ENCODE results near the gene FUZ. TPM values are rescaled to one million over a fixed set of nuclear protein-coding genes. Genes with fewer than 3 reads are reported as not detected.

FUZ gene
- total and polyA plus RNA-seq, 4 donors: 3.8 to 12.5 (median 7.0) TPM

DNA sequence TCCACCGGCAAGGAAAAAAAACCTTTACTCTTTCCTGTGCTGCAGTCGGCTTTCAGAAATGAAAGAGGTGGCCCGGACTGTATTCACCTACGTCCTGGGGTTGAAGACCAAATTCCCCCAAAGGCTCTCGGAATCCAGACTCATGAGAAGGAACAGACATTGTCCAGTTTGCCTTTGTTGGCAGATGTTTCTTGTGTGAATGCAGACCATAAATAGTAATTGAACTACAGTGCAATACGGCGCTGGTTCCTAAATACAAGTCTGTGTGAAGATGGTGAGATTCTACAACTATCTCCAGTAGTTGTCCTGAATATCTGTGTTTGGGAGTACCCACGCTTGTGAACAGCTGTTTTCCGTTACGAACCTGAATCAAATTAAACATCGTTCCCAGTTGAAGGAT is 26.6 kb upstream of the FUZ start:
- Histone ChIP-seq H3K4me3 (ENCODE audit: low read depth in 1 of 3, low read length in 3 of 3) (no peak overlapping the region), H3K36me3 (ENCODE audit: control insufficient read depth in 4 of 4, insufficient read depth in 3 of 4, low read depth in 1 of 4, low read length in 3 of 4) (peaks cover 4 to 23% (median 13%) of the 10 kb centered on the region in 4 donors), H3K9ac (ENCODE audit: low read depth in 1 of 2, low read length in 2 of 2) (no peak overlapping the region), H3K4me1 (ENCODE audit: control insufficient read depth in 4 of 4, insufficient read depth in 4 of 4, low read length in 3 of 4) (no peaks in the 10 kb centered on the region), H3K9me3 (ENCODE audit: control insufficient read depth in 4 of 4, low read length in 3 of 4) (no peaks in the 10 kb centered on the region), H3K27ac (ENCODE audit: low read depth in 1 of 2, low read length in 2 of 2) (no peak overlapping the region), H3K27me3 (ENCODE audit: control insufficient read depth in 4 of 4, insufficient read depth in 4 of 4, low read length in 3 of 4) (no peaks in the 10 kb centered on the region)
- TF ChIP-seq SP1 (IDR thresholded peaks at IDR 0.05) (no peak), CTCF (IDR thresholded peaks at IDR 0.05; ENCODE audit: low read depth, low read length, missing input control) (no peak)
- WGBS: 96% methylated on average over 11 of the region's 11 CpGs
- DNase-seq (ENCODE audit: low spot score): no peak

- peaks cover 4 to 30% (median 17%) of the 10 kb centered on the region in 4 donors for H3K36me3 ChIP-seq (ENCODE audit: control insufficient read depth in 4 of 4, insufficient read depth in 3 of 4, low read depth in 1 of 4, low read length in 3 of 4)
- no peaks in the 10 kb centered on the region for H3K27me3 ChIP-seq (ENCODE audit: control insufficient read depth in 4 of 4, insufficient read depth in 4 of 4, low read length in 3 of 4)
Measured at GRCh38 chr19:49838885-49839588, 25.9 kb upstream of the FUZ start.

More at GRCh38 chr19:49838885-49839588, 25.9 kb upstream of the FUZ start:
- H3K4me1 ChIP-seq (ENCODE audit: control insufficient read depth in 4 of 4, insufficient read depth in 4 of 4, low read length in 3 of 4): no peaks in the 10 kb centered on the region
- no peak overlapping the region for H3K27ac ChIP-seq (ENCODE audit: low read depth in 1 of 2, low read length in 2 of 2)
- no peak overlapping the region for H3K9ac ChIP-seq (ENCODE audit: low read depth in 1 of 2, low read length in 2 of 2)
- no peaks in the 10 kb centered on the region for H3K9me3 ChIP-seq (ENCODE audit: control insufficient read depth in 4 of 4, low read length in 3 of 4)
- TF ChIP-seq NR2F2 (IDR thresholded peaks at IDR 0.05) (no peak), MAX (IDR thresholded peaks at IDR 0.05) (no peak), EGR1 (IDR thresholded peaks at IDR 0.05; ENCODE audit: low read depth in 2 of 2) (no peak), CTCF (IDR thresholded peaks at IDR 0.05; ENCODE audit: low read depth, low read length, missing input control) (no peak), FOXA2 (IDR thresholded peaks at IDR 0.05) (no peak), GABPA (IDR thresholded peaks at IDR 0.05 in 1 of 2, conservative IDR thresholded peaks at IDR 0.05 in 1 of 2) (no peak), YY1 (IDR thresholded peaks at IDR 0.05) (no peak), HNF4A (conservative IDR thresholded peaks at IDR 0.05) (no peak), HNF4G (IDR thresholded peaks at IDR 0.05) (no peak), ATF3 (IDR thresholded peaks at IDR 0.05) (no peak), FOXA1 (IDR thresholded peaks at IDR 0.05) (no peak), JUND (IDR thresholded peaks at IDR 0.05) (no peak), REST (IDR thresholded peaks at IDR 0.05) (no peak), RAD21 (IDR thresholded peaks at IDR 0.05) (no peak), TAF1 (conservative IDR thresholded peaks at IDR 0.05) (no peak), RXRA (IDR thresholded peaks at IDR 0.05) (no peak), SP1 (IDR thresholded peaks at IDR 0.05) (no peak)
- TF ChIP-seq, protein P1, sequence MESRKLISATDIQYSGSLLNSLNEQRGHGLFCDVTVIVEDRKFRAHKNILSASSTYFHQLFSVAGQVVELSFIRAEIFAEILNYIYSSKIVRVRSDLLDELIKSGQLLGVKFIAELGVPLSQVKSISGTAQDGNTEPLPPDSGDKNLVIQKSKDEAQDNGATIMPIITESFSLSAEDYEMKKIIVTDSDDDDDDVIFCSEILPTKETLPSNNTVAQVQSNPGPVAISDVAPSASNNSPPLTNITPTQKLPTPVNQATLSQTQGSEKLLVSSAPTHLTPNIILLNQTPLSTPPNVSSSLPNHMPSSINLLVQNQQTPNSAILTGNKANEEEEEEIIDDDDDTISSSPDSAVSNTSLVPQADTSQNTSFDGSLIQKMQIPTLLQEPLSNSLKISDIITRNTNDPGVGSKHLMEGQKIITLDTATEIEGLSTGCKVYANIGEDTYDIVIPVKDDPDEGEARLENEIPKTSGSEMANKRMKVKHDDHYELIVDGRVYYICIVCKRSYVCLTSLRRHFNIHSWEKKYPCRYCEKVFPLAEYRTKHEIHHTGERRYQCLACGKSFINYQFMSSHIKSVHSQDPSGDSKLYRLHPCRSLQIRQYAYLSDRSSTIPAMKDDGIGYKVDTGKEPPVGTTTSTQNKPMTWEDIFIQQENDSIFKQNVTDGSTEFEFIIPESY (IDR thresholded peaks at IDR 0.05): no peak
- WGBS: 95% methylated on average over 18 of the region's 18 CpGs
- DNase-seq (ENCODE audit: low spot score): no peak
- H3K4me3 ChIP-seq (ENCODE audit: low read depth in 1 of 3, low read length in 3 of 3): no peak overlapping the region

Measured in liver (tissue), 9 donors.